Neural cell (in vitro differentiated cells): ENCODE data around the gene UBE2QL1. TPM values are rescaled to one million over a fixed set of nuclear protein-coding genes. Genes with fewer than 3 reads are reported as not detected.

ENCODE experiments used
- H2AFZ ChIP-seq: fragments of 200-600, 300-800 bp; sonication (generic), shearing (Covaris generic); 2 replicates; pipeline ENCODE4 v1.6.0; 2014; ENCODE audit warnings: low read depth, mild to moderate bottlenecking, antibody characterized with exemption, low read length, moderate library complexity
- H3F3A ChIP-seq: fragments of 200-600 bp; shearing (Covaris generic); 2 replicates; pipeline ENCODE4 v1.6.1; 2016; ENCODE audit warnings: mild to moderate bottlenecking, moderate library complexity, mixed read lengths, antibody characterized with exemption, low read length; ENCODE audit not compliant: insufficient read depth, poor library complexity, severe bottlenecking
- H3K27ac ChIP-seq: fragments of 200-600, 300-800 bp; sonication (generic), shearing (Covaris generic); 2 replicates; pipeline ENCODE4 v1.5.1; 2014; ENCODE audit warnings: mild to moderate bottlenecking, low read length, moderate library complexity
- H3K27me3 ChIP-seq: fragments of 300-800, 200-600 bp; sonication (generic), shearing (Covaris generic); 2 replicates; pipeline ENCODE4 v1.6.0; 2014; ENCODE audit warnings: mild to moderate bottlenecking, low read depth, low read length, moderate library complexity; ENCODE audit not compliant: insufficient read depth
- H3K36me3 ChIP-seq: fragments of 300-800, 200-600 bp; sonication (generic), shearing (Covaris generic); 2 replicates; pipeline ENCODE4 v1.5.1; 2014; ENCODE audit warnings: mild to moderate bottlenecking, antibody characterized with exemption, low read length, moderate library complexity; ENCODE audit not compliant: insufficient read depth
- H3K4me2 ChIP-seq: fragments of 300-800, 200-600 bp; sonication (generic), shearing (Covaris generic); 2 replicates; pipeline ENCODE4 v1.6.0; 2014; ENCODE audit warnings: mild to moderate bottlenecking, low read length
- H3K4me3 ChIP-seq: fragments of 300-800, 200-600 bp; sonication (generic), shearing (Covaris generic); 2 replicates; pipeline ENCODE4 v1.5.1; 2014; ENCODE audit warnings: mild to moderate bottlenecking, low read length, moderate library complexity
- H3K79me2 ChIP-seq: fragments of 200-600 bp; shearing (Covaris generic); replicated peaks from 2 replicates; pipeline ENCODE4 v1.6.0; 2014; ENCODE audit warnings: mild to moderate bottlenecking, low read length, moderate library complexity; ENCODE audit not compliant: insufficient read depth
- H3K9ac ChIP-seq: fragments of 300-800, 200-600 bp; sonication (generic), shearing (Covaris generic); 2 replicates; pipeline ENCODE4 v1.6.1; 2016; ENCODE audit warnings: mild to moderate bottlenecking, low read length, mixed read lengths
- H3K9me2 ChIP-seq: fragments of 200-600 bp; shearing (Covaris generic); 2 replicates; pipeline ENCODE4 v1.6.1; 2016; ENCODE audit warnings: mild to moderate bottlenecking, low read length, mixed read lengths; ENCODE audit not compliant: insufficient read depth
- H3K9me3 ChIP-seq: fragments of 200-600, 300-800 bp; sonication (generic), shearing (Covaris generic); 2 replicates; pipeline ENCODE4 v1.6.1; 2016; ENCODE audit warnings: mild to moderate bottlenecking, mixed run types, low read length, moderate library complexity, mixed read lengths
- H4K20me1 ChIP-seq: fragments of 200-600 bp; shearing (Covaris generic); 2 replicates; pipeline ENCODE4 v1.6.1; 2016; ENCODE audit warnings: mild to moderate bottlenecking, mixed run types; ENCODE audit not compliant: insufficient read depth
- CTCF ChIP-seq: fragments of 450-650 bp; IDR thresholded peaks from 2 replicates; pipeline ENCODE4 v1.5.1; 2014; ENCODE audit warnings: antibody characterized with exemption, mild to moderate bottlenecking, moderate library complexity; ENCODE audit not compliant: poor library complexity, severe bottlenecking
- EP300 ChIP-seq: fragments of 450-650 bp; conservative IDR thresholded peaks from 2 replicates; pipeline ENCODE4 v1.6.1; 2014; ENCODE audit warnings: antibody characterized with exemption, mild to moderate bottlenecking, moderate library complexity; ENCODE audit not compliant: poor library complexity, severe bottlenecking
- EZH2 ChIP-seq: fragments of 200-600, 300-800 bp; shearing (Covaris generic), sonication (generic); IDR thresholded peaks from 2 replicates; pipeline ENCODE4 v1.6.1; 2014; ENCODE audit warnings: antibody characterized with exemption, low read length, borderline replicate concordance, mild to moderate bottlenecking; ENCODE audit not compliant: insufficient read depth, poor library complexity, severe bottlenecking
- MXI1 ChIP-seq: fragments of 450-650 bp; conservative IDR thresholded peaks from 2 replicates; pipeline ENCODE4 v1.6.1; 2014; ENCODE audit warnings: antibody characterized with exemption, mild to moderate bottlenecking; ENCODE audit not compliant: poor library complexity, severe bottlenecking
- POLR2AphosphoS5 ChIP-seq: IDR thresholded peaks from 2 replicates; pipeline ENCODE4 v1.6.1; 2012
- RAD21 ChIP-seq: fragments of 450-650 bp; conservative IDR thresholded peaks from 2 replicates; pipeline ENCODE4 v1.6.1; 2014; ENCODE audit warnings: antibody characterized with exemption, mild to moderate bottlenecking, moderate library complexity
- REST ChIP-seq: IDR thresholded peaks from 2 replicates; pipeline ENCODE4 v1.6.1; 2012; ENCODE audit warnings: borderline replicate concordance
- SMC3 ChIP-seq: fragments of 450-650 bp; conservative IDR thresholded peaks from 2 replicates; pipeline ENCODE4 v1.6.1; 2014; ENCODE audit warnings: antibody characterized with exemption, mild to moderate bottlenecking, moderate library complexity; ENCODE audit not compliant: poor library complexity
- TAF1 ChIP-seq: IDR thresholded peaks from 2 replicates; pipeline ENCODE4 v1.6.1; 2012; ENCODE audit warnings: low read depth
- polyA plus RNA-seq: library from polyadenylated mRNA; depleted of rRNA; stranded (reverse); fragments of >200 nt; gene quantifications from 2 replicates; pipeline ENCODE4 v1.2.3, GENCODE V29; 2014

The UBE2QL1 gene
- polyA plus RNA-seq, 1 donor from 2014 or later, result 13.8 TPM

- no peak overlapping the region for H3K27ac ChIP-seq
- H3K9ac ChIP-seq, result no peak overlapping the region
- H3K9me3 ChIP-seq, result no peaks in the 10 kb centered on the region
- H3K9me2 ChIP-seq, result no peaks in the 10 kb centered on the region
- no peaks in the 10 kb centered on the region for H3K79me2 ChIP-seq
- no peaks in the 10 kb centered on the region for H3K36me3 ChIP-seq
- no peaks in the 10 kb centered on the region for H4K20me1 ChIP-seq
- H3K4me2 ChIP-seq, result no peak overlapping the region
- H2AFZ ChIP-seq, result no peak overlapping the region
- no peaks in the 10 kb centered on the region for H3K27me3 ChIP-seq
- H3F3A ChIP-seq, result no peaks in the 10 kb centered on the region
- no peak overlapping the region for H3K4me3 ChIP-seq
- TF ChIP-seq CTCF, result no peak
- TF ChIP-seq SMC3, result no peak
- TF ChIP-seq MXI1, result no peak
- no peak for TF ChIP-seq EZH2
- TF ChIP-seq POLR2AphosphoS5, result no peak
- TF ChIP-seq TAF1, result no peak
- TF ChIP-seq REST, result no peak
- no peak for TF ChIP-seq RAD21
- TF ChIP-seq EP300, result no peak
Observed at GRCh38 chr5:6488021-6488420, 39.4 kb downstream of the UBE2QL1 start.

- Histone ChIP-seq H3K9ac (no peak overlapping the region), H3K27me3 (no peaks in the 10 kb centered on the region), H3K4me3 (no peak overlapping the region), H2AFZ (no peak overlapping the region), H3K36me3 (peaks cover 7% of the 10 kb centered on the region), H3K79me2 (no peaks in the 10 kb centered on the region), H3K4me2 (no peak overlapping the region), H4K20me1 (no peaks in the 10 kb centered on the region), H3K27ac (no peak overlapping the region), H3K9me2 (no peaks in the 10 kb centered on the region), H3F3A (no peaks in the 10 kb centered on the region), H3K9me3 (no peaks in the 10 kb centered on the region)
- TF ChIP-seq MXI1, result no peak
- TF ChIP-seq REST, result no peak
- no peak for TF ChIP-seq RAD21
- no peak for TF ChIP-seq POLR2AphosphoS5
- no peak for TF ChIP-seq TAF1
- no peak for TF ChIP-seq EP300
Observed at GRCh38 chr5:6489643-6490185, 41.1 kb downstream of the UBE2QL1 start.
